ENCODE measurements around the gene INSYN2B.

INSYN2B gene

DNA sequence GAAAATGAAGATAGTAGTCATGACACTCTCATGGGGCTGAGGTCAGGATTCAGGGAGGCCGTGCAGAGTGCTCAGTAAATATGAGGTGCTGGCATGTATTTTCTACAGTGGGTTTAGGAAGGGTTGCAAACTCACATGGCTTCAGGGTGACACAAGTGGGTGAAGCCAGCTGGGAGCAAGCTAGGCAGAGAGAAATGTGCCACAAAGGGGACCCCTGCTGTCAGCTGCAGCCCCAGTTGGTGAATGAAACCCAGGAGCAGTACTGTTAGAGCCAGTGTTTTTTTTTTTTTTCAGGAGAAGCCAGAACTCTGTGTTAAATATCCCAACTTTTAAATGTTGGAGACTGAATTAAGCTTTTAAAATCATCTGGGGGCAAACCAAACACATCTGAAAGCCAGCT is 75.3 kb downstream of the INSYN2B start:
- H3K27ac ChIP-seq = no peak overlapping the region

DNA sequence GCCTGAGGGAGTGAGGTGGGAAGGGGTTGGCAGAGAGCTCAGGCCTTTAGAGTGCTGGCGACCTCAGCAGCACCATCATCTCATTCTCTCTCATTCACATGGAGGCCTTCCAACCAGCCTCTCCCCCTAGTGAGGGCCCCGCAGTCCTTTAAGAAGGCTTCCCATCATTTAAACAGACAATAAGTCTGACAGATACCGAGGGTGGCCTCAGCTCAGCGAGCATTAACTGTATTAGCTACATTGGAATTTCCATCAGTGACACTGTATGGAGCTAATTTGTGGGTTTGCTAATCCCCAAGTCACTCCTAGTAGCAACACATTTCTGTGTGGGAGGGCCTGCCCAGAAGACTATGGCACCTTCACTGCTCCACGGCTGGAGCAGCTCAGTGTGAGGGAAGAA is 75.8 kb downstream of the INSYN2B start:
- Histone ChIP-seq H3K4me2 (peak overlapping the region in 3 of 11 experiments; percentile 1 to 36 (median 23); a peak in 3 of 22 replicates), H3K9ac (no peak overlapping the region), H4K20me1 (peaks cover 0 to 97% (median 3%) of the 10 kb centered on the region in 11 experiments; a peak in 10 of 22 replicates), H3K9me3 (replicated peaks in 1 of 11) (no peaks in the 10 kb centered on the region), H3K4me1 (peaks cover 0 to 34% (median 19%) of the 10 kb centered on the region in 10 experiments; a peak in 12 of 20 replicates), H3K4me3 (no peak overlapping the region), H3K36me3 (peaks cover 0 to 79% (median 8%) of the 10 kb centered on the region in 11 experiments; a peak in 10 of 22 replicates), H3K27me3 (no peaks in the 10 kb centered on the region), H3K27ac (no peak overlapping the region)
- TF ChIP-seq Cebpa-rat (IDR thresholded peaks at IDR 0.05) = no peak

More for the DNA sequence above, 75.3 kb downstream of the INSYN2B start:
- peaks cover 0 to 34% (median 19%) of the 10 kb centered on the region in 10 experiments; a peak in 12 of 20 replicates for H3K4me1 ChIP-seq
- H4K20me1 ChIP-seq = peaks cover 0 to 95% (median 3%) of the 10 kb centered on the region in 11 experiments; a peak in 10 of 22 replicates
- no peak overlapping the region for H3K4me3 ChIP-seq
- no peak overlapping the region for H3K9ac ChIP-seq
- H3K4me2 ChIP-seq = no peak overlapping the region
- no peaks in the 10 kb centered on the region for H3K27me3 ChIP-seq
- peaks cover 0 to 79% (median 3%) of the 10 kb centered on the region in 11 experiments; a peak in 10 of 22 replicates for H3K36me3 ChIP-seq
- no peaks in the 10 kb centered on the region for H3K9me3 ChIP-seq (replicated peaks in 1 of 11)
- TF ChIP-seq Cebpa-rat (IDR thresholded peaks at IDR 0.05) = no peak

DNA sequence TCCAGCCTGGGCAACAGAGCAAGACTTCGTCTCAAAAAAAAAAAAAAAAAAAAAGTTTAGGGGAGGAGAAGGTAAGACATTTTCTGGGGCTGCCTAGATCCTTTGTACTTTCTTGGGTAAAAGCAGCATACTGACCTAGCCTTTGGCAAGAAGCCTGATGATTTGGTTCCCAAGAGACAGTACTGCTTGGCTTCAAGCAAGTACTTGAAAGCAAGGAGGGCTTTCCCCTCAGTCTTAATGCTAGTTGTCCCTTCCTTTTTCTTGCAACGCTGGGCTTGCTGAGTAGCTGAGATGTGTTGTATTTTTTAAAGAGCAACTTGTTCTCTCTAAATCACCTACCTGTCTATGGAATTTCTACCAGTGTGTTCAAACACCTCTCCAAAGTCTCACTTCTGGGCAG is 76.2 kb downstream of the INSYN2B start:
- Histone ChIP-seq H3K9me3 (replicated peaks in 1 of 11) (no peaks in the 10 kb centered on the region), H3K4me3 (no peak overlapping the region), H4K20me1 (peaks cover 0 to 94% (median 3%) of the 10 kb centered on the region in 11 experiments; a peak in 10 of 22 replicates), H3K27me3 (no peaks in the 10 kb centered on the region), H3K36me3 (peaks cover 0 to 79% (median 11%) of the 10 kb centered on the region in 11 experiments; a peak in 10 of 22 replicates), H3K4me2 (peak overlapping the region in 5 of 11 experiments; percentile 1 to 36 (median 23); a peak in 6 of 22 replicates), H3K27ac (no peak overlapping the region), H3K9ac (no peak overlapping the region), H3K4me1 (peaks cover 0 to 34% (median 19%) of the 10 kb centered on the region in 10 experiments; a peak in 12 of 20 replicates)
- no peak for TF ChIP-seq Cebpa-rat (IDR thresholded peaks at IDR 0.05)

DNA sequence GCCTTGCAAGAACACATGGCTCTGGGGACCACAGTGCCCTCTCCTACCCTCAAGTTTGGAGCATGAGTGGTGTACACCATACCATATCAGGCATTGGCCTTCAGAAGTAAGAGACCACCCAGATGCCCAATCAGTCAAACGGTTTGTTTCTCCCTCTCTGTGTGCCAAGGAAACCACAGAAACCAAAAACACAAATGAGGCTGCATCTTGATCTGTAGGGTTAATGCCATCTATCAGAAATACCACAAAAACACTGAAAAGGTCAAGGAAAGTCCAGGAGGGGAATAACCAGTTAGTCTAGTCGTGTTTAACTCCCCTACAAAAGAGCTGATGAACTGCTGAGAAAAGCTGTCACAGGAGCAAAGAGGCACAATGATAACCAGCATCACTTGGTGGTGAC is 78.4 kb downstream of the INSYN2B start:
- no peak for TF ChIP-seq Cebpa-rat (IDR thresholded peaks at IDR 0.05)
- peak overlapping the region in 8 of 11 experiments; percentile 15 to 57 (median 48); a peak in 12 of 22 replicates for H3K4me2 ChIP-seq
- H3K27me3 ChIP-seq = no peaks in the 10 kb centered on the region

DNA sequence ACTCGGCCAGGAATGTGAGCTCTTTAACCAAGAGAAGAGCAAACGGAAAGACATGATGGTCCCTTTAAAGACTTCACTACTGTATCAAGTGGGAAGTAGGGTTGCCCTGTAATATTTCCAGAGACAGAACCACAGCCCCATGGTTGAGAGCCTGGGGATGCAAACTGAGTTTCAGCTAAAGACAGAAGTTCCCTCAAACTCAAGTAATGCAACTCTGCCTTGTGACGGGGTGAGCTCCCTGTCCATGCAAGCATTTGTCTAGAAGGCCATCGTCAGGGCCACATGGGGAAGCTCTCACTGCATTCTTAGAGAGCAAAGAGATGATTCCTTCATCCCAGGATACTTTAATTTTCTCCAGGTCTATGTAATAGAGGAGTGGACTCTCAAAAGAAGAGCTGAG is 82.8 kb downstream of the INSYN2B start:
- TF ChIP-seq Cebpa-rat (IDR thresholded peaks at IDR 0.05) = no peak
- Histone ChIP-seq H3K4me3 (no peak overlapping the region), H3K9ac (no peak overlapping the region), H3K4me2 (no peak overlapping the region), H3K4me1 (peaks cover 0 to 16% (median 11%) of the 10 kb centered on the region in 10 experiments; a peak in 13 of 20 replicates), H3K27me3 (no peaks in the 10 kb centered on the region), H3K27ac (no peak overlapping the region), H3K36me3 (peaks cover 0 to 100% (median 37%) of the 10 kb centered on the region in 11 experiments; a peak in 15 of 22 replicates), H4K20me1 (peaks cover 0 to 85% (median 0%) of the 10 kb centered on the region in 11 experiments; a peak in 7 of 22 replicates), H3K9me3 (replicated peaks in 1 of 11) (no peaks in the 10 kb centered on the region)

More for the DNA sequence above, 78.4 kb downstream of the INSYN2B start:
- Histone ChIP-seq H3K9ac (no peak overlapping the region), H3K9me3 (replicated peaks in 1 of 11) (no peaks in the 10 kb centered on the region), H3K27ac (no peak overlapping the region), H3K36me3 (peaks cover 0 to 81% (median 20%) of the 10 kb centered on the region in 11 experiments; a peak in 12 of 22 replicates), H3K4me1 (peaks cover 0 to 34% (median 19%) of the 10 kb centered on the region in 10 experiments; a peak in 12 of 20 replicates), H4K20me1 (peaks cover 0 to 86% (median 0%) of the 10 kb centered on the region in 11 experiments; a peak in 9 of 22 replicates), H3K4me3 (no peak overlapping the region)

DNA sequence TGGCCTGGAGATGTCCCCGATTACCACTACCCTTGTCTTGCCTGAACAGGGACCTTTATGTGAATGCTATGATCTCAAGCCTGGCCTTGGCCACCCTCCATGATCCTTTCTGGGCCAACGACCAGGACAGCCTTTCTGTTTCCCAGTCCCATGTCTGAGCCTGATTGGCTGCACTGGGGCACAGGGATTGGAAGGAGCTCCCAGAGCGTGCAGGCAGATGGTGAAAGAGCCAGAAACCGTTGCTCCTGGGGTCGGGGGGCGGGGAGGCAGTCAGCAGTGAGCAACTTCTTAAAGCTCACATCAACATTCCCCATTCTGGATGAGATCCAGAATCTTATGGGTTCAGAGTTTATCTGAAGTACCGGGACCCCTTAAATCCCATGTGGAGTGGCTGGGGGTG is 84.4 kb downstream of the INSYN2B start:
- H3K4me1 ChIP-seq = peaks cover 0 to 11% (median 0%) of the 10 kb centered on the region in 10 experiments; a peak in 5 of 20 replicates
- peaks cover 0 to 83% (median 0%) of the 10 kb centered on the region in 11 experiments; a peak in 6 of 22 replicates for H4K20me1 ChIP-seq
- H3K4me3 ChIP-seq = no peak overlapping the region
- no peaks in the 10 kb centered on the region for H3K27me3 ChIP-seq
- H3K36me3 ChIP-seq = peaks cover 0 to 100% (median 37%) of the 10 kb centered on the region in 11 experiments; a peak in 15 of 22 replicates
- no peak overlapping the region for H3K27ac ChIP-seq
- no peak for TF ChIP-seq Cebpa-rat (IDR thresholded peaks at IDR 0.05)
- H3K9ac ChIP-seq = no peak overlapping the region
- H3K4me2 ChIP-seq = no peak overlapping the region
- no peaks in the 10 kb centered on the region for H3K9me3 ChIP-seq (replicated peaks in 1 of 11)

DNA sequence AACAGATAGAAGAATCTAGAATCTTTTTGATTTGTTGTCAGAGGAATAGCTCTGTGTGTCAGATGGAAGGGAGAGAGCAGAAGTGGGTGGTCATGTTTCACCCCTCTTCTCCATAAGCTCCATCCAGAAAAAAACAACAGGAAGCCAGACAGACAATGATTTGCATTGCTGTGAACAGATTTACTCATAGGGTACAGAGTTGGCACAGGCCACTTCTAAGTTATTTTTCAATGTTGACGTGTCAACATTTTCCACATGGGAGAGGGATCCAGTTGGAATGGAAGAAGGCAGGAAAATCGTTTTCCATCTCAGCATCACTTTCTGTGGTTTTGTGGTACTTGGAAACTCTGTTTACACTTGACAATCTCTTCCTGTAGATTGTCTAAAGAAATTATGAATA is 86.7 kb downstream of the INSYN2B start:
- Histone ChIP-seq H3K4me1 (peaks cover 0 to 11% (median 0%) of the 10 kb centered on the region in 10 experiments; a peak in 2 of 20 replicates), H3K4me3 (no peak overlapping the region), H3K4me2 (no peak overlapping the region), H3K27me3 (no peaks in the 10 kb centered on the region), H3K9ac (no peak overlapping the region), H3K9me3 (replicated peaks in 1 of 11) (no peaks in the 10 kb centered on the region), H4K20me1 (peaks cover 0 to 92% (median 0%) of the 10 kb centered on the region in 11 experiments; a peak in 6 of 22 replicates), H3K36me3 (peaks cover 0 to 99% (median 22%) of the 10 kb centered on the region in 11 experiments; a peak in 14 of 22 replicates), H3K27ac (no peak overlapping the region)
- TF ChIP-seq Cebpa-rat (IDR thresholded peaks at IDR 0.05) = no peak

DNA sequence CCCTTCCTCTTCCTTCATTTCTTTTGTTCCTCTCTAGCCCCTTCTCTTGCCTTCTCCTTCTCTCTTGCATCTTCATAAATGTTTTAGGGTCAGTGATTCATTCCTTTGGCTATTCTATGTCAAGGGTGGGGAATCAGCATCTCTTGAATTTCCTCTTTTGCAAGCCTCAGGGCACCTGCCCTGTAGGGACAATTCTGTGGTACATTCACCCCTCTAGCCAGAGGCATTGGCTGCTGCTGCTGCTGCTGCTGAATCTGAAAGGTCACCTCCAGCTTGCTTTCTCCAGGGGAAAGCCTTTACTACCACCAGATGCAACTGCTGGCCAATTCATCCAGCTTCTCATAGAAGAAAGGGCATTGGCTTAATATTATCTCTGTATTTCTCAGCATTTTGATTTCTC is 87.3 kb downstream of the INSYN2B start:
- Histone ChIP-seq H3K9ac (no peak overlapping the region), H3K4me3 (no peak overlapping the region), H3K4me1 (peaks cover 0 to 11% (median 0%) of the 10 kb centered on the region in 10 experiments; a peak in 2 of 20 replicates), H3K9me3 (replicated peaks in 1 of 11) (no peaks in the 10 kb centered on the region), H3K4me2 (no peak overlapping the region), H3K36me3 (peaks cover 0 to 99% (median 18%) of the 10 kb centered on the region in 11 experiments; a peak in 13 of 22 replicates), H4K20me1 (peaks cover 0 to 96% (median 0%) of the 10 kb centered on the region in 11 experiments; a peak in 6 of 22 replicates), H3K27ac (no peak overlapping the region), H3K27me3 (no peaks in the 10 kb centered on the region)
- TF ChIP-seq Cebpa-rat (IDR thresholded peaks at IDR 0.05) = no peak

DNA sequence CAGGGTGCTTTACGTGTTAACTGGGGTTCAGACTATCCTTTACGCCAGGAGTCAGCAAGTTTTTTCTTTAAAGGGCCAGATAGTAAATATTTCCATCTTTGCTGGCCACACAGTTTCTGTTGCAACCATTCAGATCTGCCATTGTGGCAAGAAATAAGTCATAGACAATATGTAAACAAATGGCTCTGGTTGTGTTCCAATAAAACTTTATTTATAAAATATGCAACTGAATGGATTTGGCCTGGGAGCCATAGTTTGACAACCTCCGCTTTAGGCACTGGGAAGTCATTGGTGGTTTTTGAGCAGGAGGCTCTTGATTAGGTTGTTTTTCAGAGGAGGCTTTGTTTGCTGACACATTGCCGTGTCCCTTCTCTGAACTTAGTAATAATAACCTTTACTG is 90.7 kb downstream of the INSYN2B start:
- Histone ChIP-seq H4K20me1 (peaks cover 0 to 97% (median 0%) of the 10 kb centered on the region in 11 experiments; a peak in 8 of 22 replicates), H3K4me3 (no peak overlapping the region), H3K27me3 (no peaks in the 10 kb centered on the region), H3K36me3 (peaks cover 0 to 97% (median 8%) of the 10 kb centered on the region in 11 experiments; a peak in 12 of 22 replicates), H3K9ac (no peak overlapping the region), H3K9me3 (replicated peaks in 1 of 11) (no peaks in the 10 kb centered on the region), H3K27ac (no peak overlapping the region), H3K4me2 (no peak overlapping the region), H3K4me1 (peaks cover 0 to 11% (median 0%) of the 10 kb centered on the region in 10 experiments; a peak in 2 of 20 replicates)
- TF ChIP-seq Cebpa-rat (IDR thresholded peaks at IDR 0.05) = no peak
